ENCODE results near the gene FLNC. TPM values are rescaled to one million over a fixed set of nuclear protein-coding genes. Genes with fewer than 3 reads are reported as not detected.

FLNC gene
- polyA plus RNA-seq, 3 donors, result 0.01 TPM; not detected in 2

DNA sequence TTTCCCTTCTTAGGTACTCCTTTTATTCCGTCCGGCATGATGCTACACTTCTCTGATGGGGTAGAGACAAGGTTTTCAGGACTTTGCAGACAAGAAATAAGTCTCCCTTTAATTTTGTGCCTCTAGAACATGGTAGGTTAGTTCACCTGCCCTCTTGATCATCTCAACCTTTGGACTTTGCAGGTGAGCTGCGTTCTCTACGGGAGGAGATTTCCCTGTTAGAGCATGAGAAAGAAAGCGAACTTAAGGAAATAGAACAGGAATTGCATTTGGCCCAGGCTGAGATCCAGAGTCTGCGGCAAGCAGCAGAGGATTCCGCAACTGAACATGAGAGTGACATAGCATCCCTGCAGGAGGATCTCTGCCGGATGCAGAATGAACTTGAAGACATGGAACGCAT lies 29.2 kb upstream of the FLNC start:
- H3K27me3 Mint-ChIP-seq (ENCODE audit: low read depth in 3 of 3), result peaks cover 0 to 2% (median 0%) of the 10 kb centered on the region in 3 donors
- H3K4me3 Mint-ChIP-seq, result no peak overlapping the region
- no peak overlapping the region for H3K4me3 ChIP-seq (replicated peaks in 1 of 3; ENCODE audit: low read depth in 2 of 3, low read length in 3 of 3)
- H3K4me2 ChIP-seq (replicated peaks; ENCODE audit: extremely low read depth, low read length, poor library complexity, severe bottlenecking), result no peak overlapping the region
- H3K36me3 Mint-ChIP-seq, result no peaks in the 10 kb centered on the region
- H3K9me3 ChIP-seq (replicated peaks in 1 of 2; ENCODE audit: control insufficient read depth in 1 of 2, insufficient read depth in 1 of 2, low read length in 2 of 2), result no peaks in the 10 kb centered on the region
- WGBS (ENCODE audit: insufficient coverage), result 99% methylated on average over 7 of the region's 9 CpGs
- H3K4me1 ChIP-seq (ENCODE audit: control insufficient read depth in 1 of 2, insufficient read depth in 2 of 2, low read length in 2 of 2), result no peaks in the 10 kb centered on the region
- intact Hi-C loops (cut with micrococcal nuclease), result no loop called here
- peaks cover 0 to 2% (median 0%) of the 10 kb centered on the region in 7 donors for H3K9me3 Mint-ChIP-seq
- H3K79me2 ChIP-seq (ENCODE audit: insufficient read depth, low read length), result no peaks in the 10 kb centered on the region
- no peak overlapping the region for H3K27ac Mint-ChIP-seq
- no peak overlapping the region for H3K27ac ChIP-seq (ENCODE audit: low read depth in 1 of 2, low read length in 2 of 2)
- no peak overlapping the region for H2AFZ ChIP-seq (ENCODE audit: insufficient read depth, low read depth, low read length, poor library complexity, severe bottlenecking)
- H3K36me3 ChIP-seq (replicated peaks in 1 of 2; ENCODE audit: control insufficient read depth in 1 of 2, insufficient read depth in 2 of 2, low read length in 2 of 2), result no peaks in the 10 kb centered on the region
- TF ChIP-seq, protein P1, sequence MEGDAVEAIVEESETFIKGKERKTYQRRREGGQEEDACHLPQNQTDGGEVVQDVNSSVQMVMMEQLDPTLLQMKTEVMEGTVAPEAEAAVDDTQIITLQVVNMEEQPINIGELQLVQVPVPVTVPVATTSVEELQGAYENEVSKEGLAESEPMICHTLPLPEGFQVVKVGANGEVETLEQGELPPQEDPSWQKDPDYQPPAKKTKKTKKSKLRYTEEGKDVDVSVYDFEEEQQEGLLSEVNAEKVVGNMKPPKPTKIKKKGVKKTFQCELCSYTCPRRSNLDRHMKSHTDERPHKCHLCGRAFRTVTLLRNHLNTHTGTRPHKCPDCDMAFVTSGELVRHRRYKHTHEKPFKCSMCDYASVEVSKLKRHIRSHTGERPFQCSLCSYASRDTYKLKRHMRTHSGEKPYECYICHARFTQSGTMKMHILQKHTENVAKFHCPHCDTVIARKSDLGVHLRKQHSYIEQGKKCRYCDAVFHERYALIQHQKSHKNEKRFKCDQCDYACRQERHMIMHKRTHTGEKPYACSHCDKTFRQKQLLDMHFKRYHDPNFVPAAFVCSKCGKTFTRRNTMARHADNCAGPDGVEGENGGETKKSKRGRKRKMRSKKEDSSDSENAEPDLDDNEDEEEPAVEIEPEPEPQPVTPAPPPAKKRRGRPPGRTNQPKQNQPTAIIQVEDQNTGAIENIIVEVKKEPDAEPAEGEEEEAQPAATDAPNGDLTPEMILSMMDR (IDR thresholded peaks at IDR 0.05), result no peak
- H4K20me1 ChIP-seq (ENCODE audit: insufficient read depth, low read length), result no peaks in the 10 kb centered on the region
- no peak for DNase-seq
- H3K4me1 Mint-ChIP-seq, result peaks cover 5% of the 10 kb centered on the region
- no peaks in the 10 kb centered on the region for H3K27me3 ChIP-seq (ENCODE audit: control insufficient read depth in 2 of 2, insufficient read depth in 2 of 2, low read length in 2 of 2)
- H3K9ac ChIP-seq (ENCODE audit: insufficient read depth, low read length, poor library complexity, severe bottlenecking), result no peak overlapping the region

DNA sequence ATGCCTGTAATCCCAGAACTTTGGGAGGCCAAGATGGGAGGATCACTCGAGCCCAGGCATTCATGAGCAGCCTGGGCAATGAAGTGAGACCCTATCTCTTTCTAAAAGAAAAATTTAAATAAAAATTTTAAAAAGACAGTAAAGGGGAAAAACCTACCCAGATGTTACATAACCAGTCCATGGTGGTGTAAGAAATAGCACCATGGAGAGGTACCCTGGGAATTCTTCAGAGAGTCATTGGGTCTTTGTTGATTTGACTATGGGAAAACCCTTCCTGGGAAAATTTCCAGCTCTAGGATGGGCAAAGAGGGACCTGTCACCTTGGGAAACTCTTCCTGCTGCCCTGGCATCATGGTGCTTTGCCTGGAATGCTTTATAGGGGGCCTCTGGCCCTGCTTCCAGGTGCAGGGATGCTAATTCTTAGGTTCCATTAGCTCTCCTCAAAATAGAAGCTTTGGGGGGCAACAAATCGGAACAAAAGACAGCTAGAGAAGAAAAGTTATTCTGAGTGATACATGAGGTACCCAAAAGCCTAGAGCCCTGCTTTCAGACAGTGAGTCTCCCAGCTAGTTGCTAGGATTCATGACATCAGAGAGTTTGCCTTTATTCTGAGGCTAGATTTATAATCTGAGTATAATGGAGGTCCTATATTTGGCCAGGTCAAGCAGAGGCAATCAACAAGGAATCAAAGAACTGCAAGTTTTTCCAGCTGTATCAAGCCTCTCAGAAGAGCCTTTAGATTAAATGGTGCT lies 28.4 kb upstream of the FLNC start:
- Mint-ChIP-seq H3K27ac (no peak overlapping the region), H3K36me3 (no peaks in the 10 kb centered on the region), H3K9me3 (peaks cover 0 to 2% (median 0%) of the 10 kb centered on the region in 7 donors), H3K4me1 (peaks cover 5% of the 10 kb centered on the region), H3K27me3 (ENCODE audit: low read depth in 3 of 3) (peaks cover 0 to 2% (median 2%) of the 10 kb centered on the region in 3 donors), H3K4me3 (no peak overlapping the region)
- H3K4me3 ChIP-seq (replicated peaks in 1 of 3; ENCODE audit: low read depth in 2 of 3, low read length in 3 of 3), result no peak overlapping the region
- TF ChIP-seq, protein P1 (IDR thresholded peaks at IDR 0.05), result no peak
- no peak overlapping the region for H3K4me2 ChIP-seq (replicated peaks; ENCODE audit: extremely low read depth, low read length, poor library complexity, severe bottlenecking)
- no peak overlapping the region for H2AFZ ChIP-seq (ENCODE audit: insufficient read depth, low read depth, low read length, poor library complexity, severe bottlenecking)
- intact Hi-C loops (cut with micrococcal nuclease), result no loop called here
- no CpG with 5 or more reads among the region's 2 CpGs for WGBS (ENCODE audit: insufficient coverage)
- no peaks in the 10 kb centered on the region for H3K79me2 ChIP-seq (ENCODE audit: insufficient read depth, low read length)
- no peak overlapping the region for H3K9ac ChIP-seq (ENCODE audit: insufficient read depth, low read length, poor library complexity, severe bottlenecking)
- H4K20me1 ChIP-seq (ENCODE audit: insufficient read depth, low read length), result no peaks in the 10 kb centered on the region
- H3K4me1 ChIP-seq (ENCODE audit: control insufficient read depth in 1 of 2, insufficient read depth in 2 of 2, low read length in 2 of 2), result no peaks in the 10 kb centered on the region
- no peaks in the 10 kb centered on the region for H3K9me3 ChIP-seq (replicated peaks in 1 of 2; ENCODE audit: control insufficient read depth in 1 of 2, insufficient read depth in 1 of 2, low read length in 2 of 2)
- H3K36me3 ChIP-seq (replicated peaks in 1 of 2; ENCODE audit: control insufficient read depth in 1 of 2, insufficient read depth in 2 of 2, low read length in 2 of 2), result no peaks in the 10 kb centered on the region
- H3K27me3 ChIP-seq (ENCODE audit: control insufficient read depth in 2 of 2, insufficient read depth in 2 of 2, low read length in 2 of 2), result no peaks in the 10 kb centered on the region
- no peak overlapping the region for H3K27ac ChIP-seq (ENCODE audit: low read depth in 1 of 2, low read length in 2 of 2)
- no peak for DNase-seq
